Activated CD4-positive, alpha-beta memory T cell treated with anti-CD3 and anti-CD28 coated beads, Interleukin-2, amount 10 ng/mL, durations not matched to agents 7 days and 5 days (primary cell): ENCODE measurements around the gene RGPD6. TPM values are rescaled to one million over a fixed set of nuclear protein-coding genes. Genes with fewer than 3 reads are reported as not detected.
"Not testable (repeated sequence)": the region's sequence is repeated elsewhere in the genome, so short reads cannot be mapped to it uniquely, and the experiment has no call there.

Experiments used
- CTCF ChIA-PET: fragments of 350-600 bp; sonication (Branson Sonifier 250); formaldehyde crosslinking; loops from one replicate; lab custom pipeline; 2021; ENCODE audit warnings: antibody characterized with exemption, inconsistent platforms; lab: Charles Lee
- POLR2A ChIA-PET: fragments of 350-600 bp; sonication (Branson Sonifier 250); formaldehyde crosslinking; loops from one replicate; lab custom pipeline; 2021; ENCODE audit warnings: antibody characterized with exemption; lab: Charles Lee
- DNase-seq: peaks from one replicate; pipeline ENCODE4 v3.0.0-alpha.2; 2020
- H3K27ac Mint-ChIP-seq: one replicate; pipeline ENCODE4 v1.8.0; 2021; ENCODE audit warnings: mild to moderate bottlenecking, mixed read lengths
- H3K27me3 Mint-ChIP-seq: one replicate; pipeline ENCODE4 v1.8.0; 2021; ENCODE audit warnings: mixed read lengths
- H3K36me3 Mint-ChIP-seq: one replicate; pipeline ENCODE4 v1.8.0; 2021; ENCODE audit warnings: low read depth, mixed read lengths
- H3K4me1 Mint-ChIP-seq: one replicate; pipeline ENCODE4 v1.8.0; 2021; ENCODE audit warnings: mixed read lengths
- H3K4me3 Mint-ChIP-seq: one replicate; pipeline ENCODE4 v1.8.0; 2021; ENCODE audit warnings: mild to moderate bottlenecking, mixed read lengths
- H3K9me3 Mint-ChIP-seq: one replicate; pipeline ENCODE4 v1.8.0; 2021; ENCODE audit warnings: mixed read lengths
- total RNA-seq, 2 experiments: library from RNA; stranded (reverse); gene quantifications; one replicate each; pipeline ENCODE4 v1.2.3, GENCODE V29; 2021

Gene RGPD6
- 1 to 10 TPM; 6.1 to 7.8 TPM for total RNA-seq

- H3K4me3 Mint-ChIP-seq, H3K36me3 Mint-ChIP-seq, H3K4me1 Mint-ChIP-seq, POLR2A ChIA-PET, H3K27ac Mint-ChIP-seq, H3K9me3 Mint-ChIP-seq, DNase-seq, CTCF ChIA-PET, H3K27me3 Mint-ChIP-seq: not testable (repeated sequence)
These were observed at the start of gene RGPD6 for GRCh38 chr2:110576763-110577416. Gene RGPD6 (minus strand): TSS chr2:110577222. CDS start chr2:110577024, 198 bp downstream.

GRCh38 chr2:110619326-110619939 is 42.4 kb upstream of the RGPD6 start:
- H3K27me3 Mint-ChIP-seq, H3K36me3 Mint-ChIP-seq, H3K4me3 Mint-ChIP-seq, H3K4me1 Mint-ChIP-seq, H3K27ac Mint-ChIP-seq, DNase-seq, H3K9me3 Mint-ChIP-seq, CTCF ChIA-PET: not testable (repeated sequence)
- POLR2A ChIA-PET, result interaction anchor here (0.6 kb wide), 1 partner anchor 129 kb away, joined by 3 read pairs; no protein-coding TSS in a partner anchor

GRCh38 chr2:110613927-110614326 is 36.9 kb upstream of the RGPD6 start:
- H3K27ac Mint-ChIP-seq, H3K27me3 Mint-ChIP-seq, POLR2A ChIA-PET, CTCF ChIA-PET, H3K36me3 Mint-ChIP-seq, H3K4me1 Mint-ChIP-seq, H3K9me3 Mint-ChIP-seq, DNase-seq, H3K4me3 Mint-ChIP-seq: not testable (repeated sequence)

DNA sequence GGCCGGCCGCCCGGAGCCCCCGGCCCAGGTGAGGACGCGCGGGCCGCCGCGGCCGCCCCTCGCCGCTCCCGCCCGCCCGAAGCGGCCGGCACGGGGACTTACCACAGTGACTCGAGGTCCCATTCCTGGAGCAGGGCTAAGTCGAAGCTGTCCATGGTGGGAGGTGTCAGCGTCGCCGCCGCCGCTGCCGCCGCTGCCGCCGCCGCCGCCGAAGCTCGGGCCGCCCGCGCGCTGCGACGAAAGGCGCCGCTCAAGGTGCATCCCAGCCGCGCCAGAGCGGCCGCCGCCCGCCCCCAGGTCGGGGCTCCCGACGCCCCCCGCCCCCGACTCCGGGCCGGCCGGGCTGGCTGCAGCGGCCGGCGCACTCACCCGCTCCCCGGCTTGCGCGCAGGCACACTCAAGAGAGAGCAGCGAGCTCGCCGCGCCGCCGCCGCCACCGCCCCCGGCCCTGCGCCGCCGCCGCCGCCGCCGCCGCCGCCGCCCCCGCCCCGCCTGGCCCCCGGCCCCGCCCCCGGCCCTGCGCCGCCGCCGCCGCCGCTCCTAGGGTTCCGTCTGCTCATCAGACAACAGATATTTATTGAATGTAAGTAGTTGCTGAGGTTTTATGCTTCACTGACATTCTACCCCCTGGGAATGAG is 33.7 kb upstream of the RGPD6 start:
- H3K9me3 Mint-ChIP-seq, DNase-seq, H3K36me3 Mint-ChIP-seq, H3K4me1 Mint-ChIP-seq, CTCF ChIA-PET, H3K27me3 Mint-ChIP-seq, POLR2A ChIA-PET, H3K27ac Mint-ChIP-seq, H3K4me3 Mint-ChIP-seq: not testable (repeated sequence)

DNA sequence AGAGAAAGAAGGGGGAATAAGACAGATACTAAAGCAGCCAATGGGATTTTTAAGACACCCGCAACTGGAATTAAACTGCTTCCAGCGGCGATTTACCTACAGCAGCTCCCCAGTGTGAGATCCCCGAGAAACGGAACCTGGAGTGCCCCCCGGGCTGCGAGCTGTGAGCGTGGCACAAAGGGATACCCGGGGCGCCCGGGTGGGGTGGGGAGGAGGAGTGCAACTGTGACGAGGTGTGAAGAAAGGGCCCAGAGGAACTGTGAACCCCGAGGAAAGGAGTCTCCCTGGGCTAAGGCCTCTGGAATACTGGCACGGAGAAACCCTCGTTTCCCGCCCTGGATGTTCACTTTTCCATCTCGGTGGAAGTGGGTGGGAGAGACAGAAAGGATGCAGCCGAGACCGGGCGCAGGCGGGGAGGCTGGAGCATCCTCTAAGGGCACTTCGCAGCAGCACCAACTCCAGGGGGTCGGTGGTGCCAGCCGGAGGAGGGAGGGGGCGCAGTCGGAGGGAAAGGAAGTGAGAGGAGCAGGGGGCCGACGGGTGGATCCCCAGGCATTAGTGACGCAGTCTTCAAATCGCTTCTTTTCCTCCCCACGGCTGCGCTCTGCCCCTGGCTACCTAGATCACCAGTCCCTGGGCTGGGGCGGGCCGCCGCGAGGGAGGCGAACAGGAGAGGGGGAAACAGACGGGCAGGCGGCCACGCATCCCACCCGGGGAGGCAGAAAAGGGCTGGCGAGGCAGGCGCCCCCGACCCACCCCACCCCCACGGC is 33.0 kb upstream of the RGPD6 start:
- H3K4me3 Mint-ChIP-seq, H3K9me3 Mint-ChIP-seq, DNase-seq, H3K27me3 Mint-ChIP-seq, CTCF ChIA-PET, POLR2A ChIA-PET, H3K27ac Mint-ChIP-seq, H3K36me3 Mint-ChIP-seq, H3K4me1 Mint-ChIP-seq: not testable (repeated sequence)

DNA sequence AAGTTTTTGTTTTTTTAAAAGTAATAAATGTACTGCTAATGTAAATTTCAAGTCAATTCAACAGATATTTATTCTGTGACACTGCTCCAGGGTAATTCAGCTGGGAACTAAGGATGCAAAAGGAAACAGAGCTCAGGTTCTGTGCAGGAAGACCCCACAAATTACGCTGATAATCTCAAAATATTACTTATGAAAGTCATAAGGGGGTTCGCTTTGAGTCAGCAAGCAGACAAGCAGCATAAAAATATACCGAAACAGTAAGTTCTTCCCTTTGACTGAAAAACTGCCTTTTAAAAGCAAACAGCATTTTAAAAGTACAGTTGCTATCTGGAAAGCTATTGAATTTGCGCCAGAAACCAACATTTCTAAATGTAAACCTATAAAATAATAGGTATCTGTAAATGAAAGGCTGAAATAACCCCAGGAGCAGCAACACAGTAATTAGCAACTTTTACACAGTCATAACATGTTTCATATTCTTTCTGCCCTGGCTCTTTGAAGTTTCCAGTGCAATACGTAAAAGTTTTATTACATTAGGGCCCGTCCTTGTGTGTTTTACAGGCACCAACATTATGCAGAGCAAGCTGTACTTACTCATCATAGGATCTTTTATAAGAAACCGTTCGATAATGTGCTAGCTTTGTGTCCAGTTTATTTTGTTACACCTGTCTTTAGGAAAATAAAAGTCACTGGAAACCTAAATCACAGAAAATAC is 31.9 kb upstream of the RGPD6 start:
- H3K27ac Mint-ChIP-seq, H3K4me1 Mint-ChIP-seq, H3K36me3 Mint-ChIP-seq, POLR2A ChIA-PET, CTCF ChIA-PET, H3K4me3 Mint-ChIP-seq, DNase-seq, H3K9me3 Mint-ChIP-seq: not testable (repeated sequence)
- H3K27me3 Mint-ChIP-seq, result peaks cover 10% of the 10 kb centered on the region

GRCh38 chr2:110605057-110605456 is 28.0 kb upstream of the RGPD6 start:
- CTCF ChIA-PET, H3K4me1 Mint-ChIP-seq, H3K9me3 Mint-ChIP-seq, H3K4me3 Mint-ChIP-seq, H3K36me3 Mint-ChIP-seq, DNase-seq, H3K27ac Mint-ChIP-seq, POLR2A ChIA-PET: not testable (repeated sequence)
- H3K27me3 Mint-ChIP-seq, result peaks cover 10% of the 10 kb centered on the region

DNA sequence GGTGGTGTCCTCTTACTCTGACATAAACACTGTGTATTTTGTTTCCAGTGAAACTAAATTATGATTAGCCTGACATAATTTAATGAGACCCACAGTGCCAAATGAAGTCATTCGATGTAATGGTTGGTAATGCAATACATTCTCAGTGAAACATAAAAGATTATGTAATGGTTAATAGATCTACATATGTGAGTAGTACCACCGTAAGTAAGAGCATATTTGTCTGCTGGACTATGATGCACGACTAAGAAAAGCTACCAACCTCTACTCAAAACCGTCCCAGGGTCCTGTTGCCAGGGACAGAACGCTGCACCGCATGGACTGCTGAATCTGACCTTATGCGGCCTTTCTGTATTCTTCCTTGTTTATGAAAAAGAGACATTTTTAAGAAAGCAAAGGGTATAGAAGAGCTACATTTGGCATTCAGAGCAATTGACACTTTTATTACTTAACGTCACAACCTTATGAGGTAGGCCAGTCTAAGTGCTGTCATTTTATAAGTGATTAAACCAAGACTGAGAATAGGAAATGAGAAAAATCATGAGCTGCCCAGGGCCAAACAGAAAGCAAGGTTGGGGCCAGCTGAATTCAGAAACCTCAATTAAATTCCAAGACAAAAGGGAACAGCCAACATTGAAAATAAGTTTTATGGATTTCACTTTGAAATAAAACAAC is 27.0 kb upstream of the RGPD6 start:
- H3K36me3 Mint-ChIP-seq, H3K27ac Mint-ChIP-seq, CTCF ChIA-PET, H3K9me3 Mint-ChIP-seq, H3K4me3 Mint-ChIP-seq, DNase-seq, POLR2A ChIA-PET, H3K4me1 Mint-ChIP-seq: not testable (repeated sequence)
- H3K27me3 Mint-ChIP-seq, result peaks cover 10% of the 10 kb centered on the region

GRCh38 chr2:110602139-110602538 is 25.1 kb upstream of the RGPD6 start:
- POLR2A ChIA-PET, H3K36me3 Mint-ChIP-seq, DNase-seq, H3K27me3 Mint-ChIP-seq, H3K9me3 Mint-ChIP-seq, H3K4me1 Mint-ChIP-seq, H3K27ac Mint-ChIP-seq, H3K4me3 Mint-ChIP-seq, CTCF ChIA-PET: not testable (repeated sequence)

DNA sequence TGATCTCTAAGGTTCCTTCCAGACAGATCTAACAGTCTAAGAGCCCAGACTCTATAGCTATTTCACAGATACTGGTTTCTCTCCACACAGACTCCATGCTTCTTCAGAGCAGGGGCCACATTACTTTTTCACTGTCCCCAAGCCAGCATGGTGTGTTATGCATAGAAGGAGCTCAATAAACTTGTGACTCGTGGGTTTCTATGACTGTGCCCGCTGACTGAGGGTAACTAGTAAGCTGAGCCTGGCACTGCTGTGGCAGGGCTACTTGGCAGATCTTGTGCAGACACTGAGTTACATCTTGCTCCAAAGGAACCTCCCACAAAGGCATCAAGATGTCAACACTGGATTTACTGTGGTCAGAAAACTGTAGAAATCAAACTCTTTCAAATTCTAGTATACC is 15.0 kb upstream of the RGPD6 start:
- H3K9me3 Mint-ChIP-seq, DNase-seq, H3K27me3 Mint-ChIP-seq, H3K27ac Mint-ChIP-seq, H3K4me1 Mint-ChIP-seq, H3K36me3 Mint-ChIP-seq, CTCF ChIA-PET, H3K4me3 Mint-ChIP-seq, POLR2A ChIA-PET: not testable (repeated sequence)

GRCh38 chr2:110589677-110590330 is 12.8 kb upstream of the RGPD6 start:
- CTCF ChIA-PET, H3K36me3 Mint-ChIP-seq, H3K4me3 Mint-ChIP-seq, POLR2A ChIA-PET, H3K9me3 Mint-ChIP-seq, H3K4me1 Mint-ChIP-seq, DNase-seq, H3K27ac Mint-ChIP-seq, H3K27me3 Mint-ChIP-seq: not testable (repeated sequence)

GRCh38 chr2:110588520-110588919 is 11.5 kb upstream of the RGPD6 start:
- H3K9me3 Mint-ChIP-seq, CTCF ChIA-PET, H3K27me3 Mint-ChIP-seq, H3K4me3 Mint-ChIP-seq, H3K36me3 Mint-ChIP-seq, H3K27ac Mint-ChIP-seq, DNase-seq, H3K4me1 Mint-ChIP-seq, POLR2A ChIA-PET: not testable (repeated sequence)
